Activated gamma-delta T cell (primary cell): ENCODE results near the gene PSMA6.
"Not testable (repeated sequence)": the region's sequence is repeated elsewhere in the genome, so short reads cannot be mapped to it uniquely, and the experiment has no call there.

Source experiments
- DNase-seq: peaks from one replicate; lab custom pipeline; 2025; lab: John Stamatoyannopoulos, UW

The PSMA6 gene

DNA sequence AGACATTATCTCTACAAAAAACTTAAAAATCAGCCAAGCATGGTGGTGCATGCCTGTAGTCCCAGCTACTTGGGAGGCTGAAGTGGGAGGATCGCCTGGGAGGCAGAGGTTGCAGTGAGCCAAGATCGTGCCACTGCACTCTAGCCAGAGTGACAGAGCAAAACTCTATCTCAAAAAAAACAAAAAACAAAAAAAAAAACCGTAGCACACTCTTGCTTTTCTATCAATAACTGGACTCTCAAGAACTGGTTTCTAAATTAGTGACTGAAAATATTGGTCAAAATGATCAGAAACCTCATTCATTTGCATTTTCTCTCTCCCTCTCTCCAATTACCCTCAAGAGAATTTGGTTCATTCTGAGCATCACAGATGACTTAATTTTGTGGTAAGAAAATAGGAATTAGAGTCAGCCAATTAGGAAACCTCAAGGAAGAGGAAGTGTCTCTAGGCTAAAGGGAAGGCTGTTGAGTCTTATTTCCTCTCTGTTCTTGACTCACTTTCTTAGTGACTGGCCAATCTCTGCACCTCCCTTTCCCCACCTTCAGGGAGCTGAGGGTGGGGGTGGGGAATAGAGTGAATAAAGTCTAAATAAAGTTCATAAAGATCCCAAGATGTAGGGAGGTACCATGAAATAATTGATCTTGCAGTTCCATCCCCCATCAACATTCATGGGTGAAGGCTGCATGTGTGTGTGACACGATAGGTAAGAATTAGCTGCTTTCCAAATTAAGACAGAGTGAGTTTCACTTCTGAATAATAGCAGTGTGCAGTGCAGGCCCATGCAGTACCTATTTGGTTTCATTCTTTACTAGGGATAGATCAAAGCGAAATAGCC, 6.8 kb upstream of the PSMA6 start:
- DNase-seq, result no peak

DNA sequence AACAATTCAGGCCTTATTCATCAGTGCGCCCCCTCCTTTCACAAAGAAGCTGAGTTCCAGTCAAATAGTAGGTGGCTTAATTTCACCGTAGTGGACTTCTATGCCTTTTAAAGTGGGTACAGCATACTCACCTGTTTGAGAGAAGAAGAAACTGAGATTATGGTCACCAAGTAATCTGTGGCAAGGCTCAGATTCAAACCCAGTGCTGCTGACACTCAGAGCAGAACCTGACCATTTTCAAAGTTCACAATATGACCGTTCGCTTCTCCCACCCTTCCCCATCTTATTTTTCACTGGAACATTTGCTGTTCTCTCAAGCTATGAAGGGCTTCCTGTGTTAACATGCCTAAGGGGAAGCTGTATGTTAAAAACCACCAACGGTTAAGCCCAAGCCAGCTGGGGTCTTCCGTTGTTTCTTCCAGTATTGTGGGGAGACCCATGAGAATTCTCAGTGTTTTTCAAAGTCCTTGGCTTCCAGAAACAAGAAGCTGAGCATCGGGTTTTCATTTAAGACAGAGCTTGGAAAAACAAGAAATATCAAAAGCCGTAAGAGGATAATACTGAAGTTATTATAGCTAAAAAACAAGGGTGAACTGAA, 6.1 kb upstream of the PSMA6 start:
- DNase-seq, result no peak

DNA sequence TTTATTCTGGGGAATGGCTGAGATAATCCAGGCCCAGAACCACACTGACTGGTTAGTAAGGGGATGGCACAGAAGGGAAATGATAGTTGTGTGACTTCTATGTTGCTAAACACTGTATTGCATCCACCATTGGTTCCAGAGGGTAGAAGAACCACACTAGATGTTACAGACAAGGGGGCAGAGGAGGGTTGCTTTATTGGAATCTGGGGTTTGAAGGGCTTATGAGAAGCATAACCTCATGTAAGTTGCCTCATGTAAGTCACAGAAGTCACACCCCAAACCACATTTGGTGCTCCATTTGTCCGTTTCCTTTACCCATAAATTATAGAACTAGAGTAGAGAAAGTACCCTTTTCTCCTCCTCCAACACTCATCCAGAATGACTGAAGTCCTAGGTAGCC, 5.5 kb upstream of the PSMA6 start:
- DNase-seq, result no peak

DNA sequence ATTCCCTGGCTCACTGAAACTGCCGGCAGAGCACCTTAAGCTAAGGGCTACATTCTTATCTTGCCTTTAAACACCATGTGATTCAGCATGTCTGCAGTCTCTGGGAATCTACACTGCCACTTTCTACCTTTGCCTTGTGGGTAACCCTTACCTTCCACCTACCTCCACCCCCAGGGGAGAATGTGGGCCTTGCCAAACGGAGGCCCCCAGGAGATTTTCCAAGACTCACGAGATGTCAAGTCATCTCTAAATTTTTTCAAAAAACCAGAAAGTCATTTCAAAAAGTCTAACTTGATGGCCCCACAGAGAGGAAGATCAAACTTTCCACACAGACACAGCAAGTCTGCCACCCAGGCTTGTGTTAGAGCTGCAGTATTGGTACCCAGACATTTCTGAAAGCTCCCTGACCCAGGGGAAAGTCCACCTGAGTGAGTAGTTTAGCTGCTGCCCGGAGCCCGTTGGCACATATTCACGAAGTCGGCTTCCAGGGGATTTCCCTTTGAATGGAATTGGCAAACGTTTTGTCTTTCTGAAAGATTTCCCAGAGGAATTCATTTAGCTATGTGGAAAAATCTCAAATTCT, 4.7 kb upstream of the PSMA6 start:
- DNase-seq, result no peak

DNA sequence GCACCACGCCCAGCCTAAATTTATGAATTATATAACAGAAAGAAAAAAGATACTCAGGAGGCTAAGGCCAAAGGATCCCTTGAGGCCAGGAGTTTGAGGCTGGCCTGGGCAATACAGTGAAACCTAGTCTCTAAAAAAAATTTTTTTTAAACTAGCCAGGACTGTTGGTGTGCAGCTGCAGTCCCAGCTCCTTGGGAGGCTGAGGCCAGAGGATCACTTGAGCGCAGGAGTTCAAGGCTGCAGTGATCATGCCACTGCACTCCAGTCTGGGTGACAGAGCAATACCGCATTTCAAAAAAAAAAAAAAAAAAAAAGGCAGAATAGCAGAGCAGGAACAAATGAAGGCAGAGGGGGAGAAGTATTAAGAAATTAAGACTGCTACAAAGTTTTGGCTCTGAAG, 2.6 kb upstream of the PSMA6 start:
- no peak for DNase-seq

DNA sequence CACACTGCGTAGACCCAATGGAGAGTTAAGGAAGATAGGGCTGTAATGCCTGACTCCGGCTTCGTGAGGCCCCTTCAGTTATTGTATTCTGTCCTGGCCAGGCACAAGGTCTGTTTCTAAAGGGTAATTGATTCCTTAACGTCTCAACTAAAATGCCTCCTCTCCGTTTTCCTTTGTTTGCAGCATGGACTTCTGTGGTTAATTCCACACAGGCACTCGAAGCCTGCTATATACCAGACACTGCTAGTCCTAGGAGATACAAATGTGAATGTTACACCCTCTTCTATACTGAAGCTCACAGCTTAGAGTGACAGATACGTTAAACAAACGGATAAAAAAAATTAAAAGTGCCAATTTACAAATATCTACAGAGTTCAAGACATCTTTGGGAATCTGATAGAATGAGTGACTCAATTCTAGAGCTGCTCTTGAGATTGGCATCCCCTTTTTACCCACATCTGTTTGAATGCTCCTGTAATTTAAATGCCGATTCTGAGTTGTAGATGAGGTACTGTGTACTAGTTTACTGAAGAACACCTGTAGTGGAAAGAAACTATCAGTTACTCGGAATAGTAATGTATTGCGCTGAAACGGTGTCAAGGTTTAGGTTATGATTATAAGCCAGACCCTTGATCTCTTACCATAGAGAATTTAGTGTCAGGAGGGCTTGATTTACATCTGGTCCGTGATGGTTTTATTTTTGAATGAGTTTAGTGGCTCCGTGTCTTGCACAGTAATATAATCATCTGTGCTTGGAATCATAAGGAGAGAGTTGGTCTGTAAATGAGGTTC, 784 bp downstream of the PSMA6 start:
- no peak for DNase-seq

DNA sequence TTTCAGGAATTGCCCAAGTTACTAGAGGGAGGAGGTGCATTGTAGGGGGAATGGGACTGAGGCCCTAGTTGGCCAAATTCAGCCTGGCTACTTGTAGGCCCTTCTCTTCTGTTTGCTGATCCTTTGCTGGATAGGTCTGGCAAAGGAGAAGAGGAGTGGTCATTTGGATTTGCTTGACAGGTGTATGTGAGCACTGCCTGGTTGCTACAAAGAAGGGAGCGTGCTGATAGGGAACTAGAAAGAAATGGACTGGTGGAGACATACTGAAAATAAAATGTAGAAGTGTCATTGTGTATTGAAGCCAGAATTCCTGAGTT, 3.6 kb downstream of the PSMA6 start:
- DNase-seq, result no peak

DNA sequence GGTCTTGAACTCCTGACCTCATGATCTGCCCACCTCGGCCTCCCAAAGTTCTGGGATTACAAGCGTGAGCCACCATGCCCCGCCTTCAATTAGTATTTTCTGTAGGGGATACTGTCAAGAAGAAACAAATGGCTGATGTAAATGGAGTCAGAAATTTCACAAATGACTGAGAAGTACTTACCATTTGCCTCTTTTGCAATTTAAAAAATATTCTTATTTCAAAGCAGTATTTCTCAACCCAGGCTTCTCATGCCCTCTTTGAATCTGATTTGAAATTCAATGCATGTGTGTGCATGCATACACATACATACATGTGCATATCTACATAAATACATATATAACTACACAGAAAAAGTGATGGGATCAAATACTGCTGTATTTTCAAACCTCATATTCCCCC, 4.4 kb downstream of the PSMA6 start:
- no peak for DNase-seq

DNA sequence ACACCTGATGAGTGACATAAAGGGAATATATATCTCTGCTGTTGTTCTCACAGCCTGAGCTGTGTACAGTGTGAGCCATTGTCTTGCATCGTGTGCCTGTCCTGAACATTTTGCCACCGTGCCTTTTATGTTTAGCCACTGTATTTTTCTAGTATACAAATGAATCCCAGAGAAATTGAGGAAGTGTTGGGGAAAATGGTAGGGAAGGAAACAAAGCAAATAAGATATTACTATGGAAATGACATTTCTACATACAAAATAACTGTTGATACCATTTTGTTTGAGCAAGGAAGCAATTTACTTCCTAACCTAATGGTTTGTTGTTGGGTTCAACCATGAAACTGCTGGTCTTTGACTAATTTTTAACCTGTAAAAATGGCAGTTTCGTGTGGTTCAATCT, 5.5 kb downstream of the PSMA6 start:
- DNase-seq, result no peak

DNA sequence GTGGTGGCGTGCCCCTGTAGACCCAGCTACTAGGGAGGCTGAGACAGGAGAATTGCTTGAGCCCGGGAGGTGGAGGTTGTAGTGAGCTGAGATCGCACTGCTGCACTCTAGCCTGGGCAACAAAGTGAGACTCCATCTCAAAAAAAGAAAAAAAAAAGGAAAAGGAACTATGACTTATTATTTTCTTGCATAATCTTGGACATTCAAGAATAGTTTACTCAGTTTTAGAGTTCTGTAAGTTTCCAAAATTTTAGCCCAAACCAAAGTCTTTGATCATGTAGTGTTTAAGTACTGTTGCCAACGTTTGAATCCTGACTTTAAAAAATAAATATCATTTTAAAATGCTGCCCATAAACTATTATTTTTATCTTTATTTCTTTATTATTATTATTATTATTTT, 6.2 kb downstream of the PSMA6 start:
- no peak for DNase-seq

DNA sequence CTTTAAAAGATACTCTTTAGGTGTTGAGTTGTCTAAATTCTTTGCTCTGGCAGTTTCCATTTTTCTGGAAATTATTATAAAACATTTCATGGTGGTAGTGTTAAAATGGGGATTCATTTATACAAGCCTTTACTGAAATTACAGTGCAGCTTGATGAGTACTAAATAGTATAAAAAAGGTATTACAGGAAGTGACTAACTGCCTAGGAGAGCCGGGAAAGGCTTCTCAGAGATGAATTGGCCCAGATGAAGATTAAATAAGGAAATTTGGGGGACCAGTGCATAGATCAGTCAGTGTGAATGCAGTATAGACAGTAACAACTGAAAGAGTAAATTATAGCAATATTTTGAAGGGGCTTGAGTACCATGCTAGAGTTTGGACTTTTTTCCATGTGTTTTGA, 7.5 kb downstream of the PSMA6 start:
- no peak for DNase-seq

DNA sequence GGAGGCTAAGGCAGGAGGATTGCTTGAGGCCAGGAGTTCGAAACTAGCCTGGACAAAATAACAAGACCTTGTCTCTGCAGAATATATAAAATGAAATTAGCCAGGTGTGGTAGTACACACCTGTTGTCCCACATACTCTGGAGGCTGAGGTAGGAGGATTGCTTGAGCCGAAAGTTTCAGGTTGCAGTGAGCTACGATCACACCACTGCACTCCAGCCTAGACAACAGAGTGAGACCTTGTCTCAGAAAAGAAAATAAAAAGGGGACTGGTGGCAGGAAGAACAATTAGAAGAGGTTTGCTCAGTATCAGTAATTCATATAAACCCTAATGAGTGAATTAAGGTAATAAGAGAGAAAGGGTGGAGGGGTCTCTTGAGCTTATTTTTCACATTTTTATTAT, 8.0 kb downstream of the PSMA6 start:
- no peak for DNase-seq

DNA sequence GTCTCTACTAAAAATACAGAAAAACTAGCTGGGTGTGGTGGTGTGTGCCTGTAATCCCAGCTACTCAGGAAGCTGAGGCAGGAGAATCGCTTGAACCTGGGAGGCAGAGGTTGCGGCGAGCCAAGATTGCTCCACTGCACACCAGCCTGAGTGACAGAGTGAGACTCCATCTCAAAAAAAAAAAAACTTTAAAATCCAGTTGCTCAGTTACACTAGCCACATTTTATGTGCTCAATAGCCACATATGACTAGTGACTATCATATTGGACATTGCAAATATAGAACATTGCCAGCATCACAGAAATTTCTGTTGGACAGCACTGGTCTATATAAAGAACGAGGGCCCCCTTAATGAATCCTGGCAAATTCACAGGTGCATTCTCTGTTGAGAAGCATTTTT, 9.2 kb downstream of the PSMA6 start:
- DNase-seq, result not testable (repeated sequence)

DNA sequence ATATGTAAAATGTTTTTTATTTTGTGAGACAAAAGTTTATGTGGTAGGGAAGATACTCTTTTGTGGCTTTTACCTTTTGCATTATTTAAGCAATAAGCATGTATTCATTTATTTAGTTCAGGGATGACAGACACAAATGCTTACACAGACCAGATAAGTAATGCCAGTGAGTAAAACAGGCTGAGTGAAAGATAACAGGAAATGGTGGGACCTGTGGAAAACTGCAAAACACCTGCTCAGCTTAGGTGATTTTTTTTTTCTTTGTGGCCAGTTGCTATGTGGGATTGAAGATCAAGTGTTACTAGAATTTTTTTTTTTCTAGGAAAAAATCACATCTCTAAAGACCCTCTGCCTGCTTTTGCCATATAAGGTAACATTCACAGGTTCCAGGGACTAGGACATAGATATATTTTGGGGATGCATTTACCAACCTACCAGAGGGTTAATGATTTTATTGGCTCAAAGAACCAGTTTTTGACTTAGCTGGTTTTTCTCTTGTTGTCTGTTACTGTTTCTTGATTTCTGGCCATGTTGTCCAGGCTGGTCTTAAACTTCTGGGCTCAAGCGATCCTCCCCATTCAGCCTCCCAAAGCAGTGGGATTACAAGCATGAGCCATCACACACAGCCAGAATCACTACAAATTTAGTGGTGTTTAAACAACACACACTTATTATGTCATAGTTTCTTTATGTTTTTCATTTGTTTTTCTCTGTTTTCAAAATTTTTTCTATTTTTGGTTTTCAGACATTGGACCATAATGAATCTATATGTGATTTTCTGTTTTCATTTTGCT, 9.8 kb downstream of the PSMA6 start:
- DNase-seq, result no peak

DNA sequence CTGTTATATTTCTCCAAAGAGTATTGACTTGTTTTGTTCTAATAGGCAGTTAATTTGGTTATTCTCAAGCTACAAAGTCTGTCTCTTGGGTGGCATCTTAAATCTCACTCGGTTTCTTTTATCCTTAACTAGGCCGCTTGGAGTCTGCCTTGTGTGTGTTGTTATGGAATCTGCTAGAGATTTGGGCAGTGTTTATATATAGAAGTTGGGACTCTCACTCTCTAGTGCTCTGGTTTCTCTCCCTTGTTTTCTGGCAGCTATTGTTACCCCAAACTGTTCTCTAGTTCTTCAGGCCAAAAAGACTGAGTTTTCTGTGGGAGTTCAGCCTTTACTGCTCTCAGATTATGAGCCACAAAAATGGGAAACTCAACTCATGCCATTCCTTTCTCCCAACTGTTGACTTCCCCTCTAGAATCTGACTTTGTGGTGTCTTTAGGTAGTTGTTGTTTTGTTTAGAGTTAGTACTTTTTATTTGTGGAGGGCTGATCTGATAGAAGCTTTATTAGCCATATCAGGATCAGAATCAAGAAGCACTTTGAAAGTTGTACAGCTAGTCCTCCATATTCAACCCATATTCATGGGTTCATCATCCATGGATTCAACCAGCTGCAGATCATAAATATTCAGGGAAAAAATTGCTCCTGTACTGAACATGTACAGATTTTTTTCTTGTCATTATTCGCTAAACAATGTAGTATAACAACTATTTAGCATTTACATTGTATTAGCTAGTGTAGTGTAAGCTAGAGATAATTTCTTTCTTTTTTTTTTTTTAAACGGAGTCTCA, 11.2 kb downstream of the PSMA6 start:
- DNase-seq, result no peak

DNA sequence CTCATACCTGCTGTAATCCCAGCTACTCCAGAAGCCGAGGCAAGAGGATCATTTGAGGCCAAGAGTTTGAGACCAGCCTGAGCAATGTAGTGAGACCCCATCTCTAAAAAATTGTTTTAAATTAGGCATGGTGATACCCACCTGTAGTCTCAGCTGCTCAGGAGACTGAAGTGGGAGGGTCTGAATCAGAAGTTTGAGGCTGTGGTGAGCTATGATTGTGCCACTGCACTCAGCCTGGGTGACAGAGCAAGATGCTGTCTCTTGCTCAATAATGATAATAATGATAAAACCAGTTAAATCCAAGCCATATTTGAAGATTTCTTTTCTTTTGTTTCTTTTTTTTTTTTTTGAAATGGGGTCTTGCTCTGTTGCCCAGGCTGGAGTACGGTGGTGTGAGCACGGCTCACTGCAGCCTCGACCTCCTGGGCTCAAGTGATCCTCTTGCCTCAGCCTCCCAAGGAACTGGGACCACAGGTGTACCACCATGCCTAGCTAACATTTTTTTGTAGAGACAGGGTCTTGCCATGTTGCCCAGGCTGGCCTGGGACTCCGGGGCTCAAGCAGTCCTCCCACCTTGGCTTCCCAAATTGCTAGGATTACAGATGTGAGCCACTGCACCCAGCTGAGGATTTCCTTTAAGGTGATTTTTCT, 12.8 kb downstream of the PSMA6 start:
- DNase-seq, result no peak

DNA sequence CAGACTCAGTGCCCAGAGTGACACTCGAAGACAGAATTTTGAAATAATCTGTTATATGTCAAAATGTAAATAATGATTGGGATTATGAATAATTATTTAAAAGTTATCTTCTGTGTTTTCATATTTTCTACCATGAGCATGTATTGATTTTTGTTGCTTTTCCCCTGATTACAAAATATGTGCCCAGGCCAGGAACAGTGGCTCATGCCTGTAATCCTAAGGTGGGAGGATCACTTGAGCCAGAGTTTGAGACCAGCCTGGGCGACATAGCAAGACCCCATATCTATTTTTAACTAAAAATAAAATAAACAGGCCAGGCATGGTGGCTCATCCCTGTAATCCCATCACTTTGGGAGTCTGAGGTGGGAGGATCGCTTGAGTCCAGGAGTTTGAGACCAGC, 13.5 kb downstream of the PSMA6 start:
- DNase-seq, result no peak

DNA sequence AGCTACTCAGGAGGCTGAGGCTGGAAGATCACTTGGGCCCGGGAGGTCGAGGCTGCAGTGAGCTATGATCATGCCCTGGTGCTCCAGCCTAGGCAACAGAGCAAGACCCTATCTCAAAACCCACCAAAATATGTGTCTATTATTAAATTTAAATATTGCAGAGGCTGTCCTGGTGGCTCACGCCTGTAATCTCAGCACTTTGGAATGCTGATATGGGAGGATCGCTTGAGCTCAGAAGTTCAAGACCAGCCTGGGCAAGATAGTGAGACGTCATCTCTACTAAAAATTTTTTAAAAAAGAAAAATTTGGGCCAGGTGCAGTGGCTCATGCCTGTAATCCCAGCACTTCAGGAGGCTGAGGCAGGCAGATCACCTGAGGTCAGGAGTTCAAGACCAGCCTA, 13.9 kb downstream of the PSMA6 start:
- no peak for DNase-seq

DNA sequence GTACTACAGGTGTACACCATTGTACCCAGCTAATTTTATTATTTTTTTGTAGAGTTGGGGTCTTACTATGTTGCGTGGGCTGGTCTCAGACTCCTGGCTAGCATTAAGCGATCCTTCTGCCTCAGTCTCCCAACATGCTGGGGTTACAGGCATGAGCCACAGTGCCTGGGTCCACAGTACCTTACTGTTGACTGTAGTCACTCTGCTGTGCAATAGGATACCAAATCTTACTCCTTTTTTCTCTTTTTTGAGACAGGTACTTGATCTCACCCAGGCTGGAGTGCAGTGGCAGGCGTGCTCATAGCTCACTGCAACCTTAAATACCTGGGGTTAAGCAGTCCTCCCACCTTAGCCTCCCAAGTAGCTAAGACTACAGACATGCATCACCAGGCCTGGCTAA, 25.6 kb downstream of the PSMA6 start:
- DNase-seq, result no peak

DNA sequence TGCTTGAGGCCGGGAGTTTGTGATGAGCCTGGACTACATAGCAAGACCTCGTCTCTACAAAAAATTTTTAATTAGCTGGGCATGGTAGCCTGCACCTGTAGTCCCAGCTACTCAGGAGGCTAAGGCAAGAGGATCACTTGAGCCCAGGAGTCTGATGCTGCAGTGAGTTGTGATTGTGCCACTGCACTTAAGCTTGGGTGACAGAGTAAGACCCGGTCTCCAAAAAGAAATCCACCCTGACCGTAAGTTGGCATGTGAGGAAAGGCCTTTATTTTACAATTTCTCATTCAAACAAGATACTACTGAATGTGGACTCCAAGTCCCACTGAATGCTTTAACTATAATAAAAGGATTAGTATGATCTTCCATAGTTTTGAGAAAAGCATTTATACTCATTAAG, 27.3 kb downstream of the PSMA6 start:
- DNase-seq, result no peak

DNA sequence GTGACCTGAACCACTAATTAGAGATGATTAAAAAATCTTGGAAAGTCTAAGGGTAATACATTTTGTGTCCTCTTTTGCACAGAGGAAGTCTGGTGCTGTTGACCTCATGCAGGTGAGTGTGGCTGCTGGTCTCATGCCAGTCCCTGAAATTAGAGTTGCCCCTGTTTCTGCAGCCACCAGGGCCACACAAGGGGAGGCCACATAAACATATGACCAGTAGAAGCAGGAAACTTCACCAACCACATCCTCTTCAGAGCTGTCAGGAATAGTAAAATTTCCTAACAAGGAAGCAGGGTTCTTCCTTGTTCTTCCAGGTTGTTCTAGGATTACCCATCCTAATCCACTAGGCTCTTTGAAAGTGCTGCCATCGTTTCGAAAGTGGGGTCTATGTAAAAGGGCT, 28.3 kb downstream of the PSMA6 start:
- no peak for DNase-seq
